CD4-positive, alpha-beta T cell treated with Interferon gamma for 1 hour (primary cell): ENCODE data around the gene ZSCAN9.

Source experiments
- DNase-seq: peaks from one replicate; pipeline ENCODE4 v3.0.0-alpha.2; 2020

ZSCAN9 gene

DNA sequence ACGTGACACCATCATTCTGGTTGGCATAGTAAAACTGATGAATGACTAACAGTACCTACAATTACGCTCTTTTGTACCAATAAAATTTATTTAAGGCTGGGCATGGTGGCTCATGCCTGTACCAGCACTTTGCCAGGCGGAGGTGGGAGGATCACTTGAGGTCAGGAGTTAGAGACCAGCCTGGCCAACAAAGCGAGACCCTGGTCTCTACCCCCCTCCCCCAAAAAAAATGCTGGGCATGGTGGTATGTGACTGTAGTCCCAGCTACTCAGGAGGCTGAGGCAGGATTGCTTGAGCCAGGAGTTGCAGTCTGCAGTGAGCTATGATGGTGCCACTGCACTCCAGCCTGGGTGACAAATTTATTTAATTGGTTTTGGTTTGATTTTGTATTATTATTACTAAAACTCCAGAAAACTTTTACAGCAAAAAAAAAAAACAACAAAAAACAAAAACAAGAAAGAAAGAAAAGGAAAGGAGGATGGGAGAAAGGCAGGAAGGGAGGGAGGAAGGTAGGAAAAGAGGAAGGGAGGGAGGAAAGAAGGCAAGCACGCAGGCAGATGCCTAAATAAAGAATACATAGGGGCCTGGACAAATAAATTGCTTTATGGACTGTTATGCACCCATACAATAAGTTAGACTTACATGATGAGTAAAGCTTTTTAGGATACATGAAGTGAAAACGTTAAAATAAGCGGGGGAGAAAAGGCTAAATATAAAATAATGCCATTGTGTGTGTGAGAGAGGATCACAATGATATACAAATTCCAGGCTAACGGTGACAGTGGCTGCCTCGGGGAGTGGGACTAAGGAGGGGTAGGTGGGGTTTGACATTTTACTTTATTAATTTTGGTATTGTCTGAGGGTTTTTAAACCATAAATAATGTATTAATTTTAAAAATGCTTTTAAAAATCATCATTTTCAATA, 682 bp upstream of the ZSCAN9 start:
- DNase-seq, result no peak

DNA sequence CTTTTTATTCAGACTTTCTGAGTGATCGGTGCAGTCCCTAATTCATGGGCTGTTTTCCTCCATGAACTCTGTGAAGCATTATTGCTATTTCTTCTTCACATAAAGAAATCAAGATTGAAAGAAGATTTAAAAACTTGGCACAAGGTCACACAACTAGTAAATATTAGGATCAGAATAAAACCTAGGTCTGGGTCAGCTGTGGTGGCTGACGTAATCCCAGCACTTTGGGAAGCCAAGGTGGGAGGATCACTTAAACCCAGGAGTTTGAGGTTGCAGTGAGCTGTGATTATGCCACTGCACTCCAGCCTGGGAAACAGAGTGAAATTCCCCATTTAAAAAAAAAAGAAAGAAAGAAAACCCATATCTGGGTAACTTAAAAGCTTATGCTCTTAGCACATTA, 1.4 kb downstream of the ZSCAN9 start:
- no peak for DNase-seq

DNA sequence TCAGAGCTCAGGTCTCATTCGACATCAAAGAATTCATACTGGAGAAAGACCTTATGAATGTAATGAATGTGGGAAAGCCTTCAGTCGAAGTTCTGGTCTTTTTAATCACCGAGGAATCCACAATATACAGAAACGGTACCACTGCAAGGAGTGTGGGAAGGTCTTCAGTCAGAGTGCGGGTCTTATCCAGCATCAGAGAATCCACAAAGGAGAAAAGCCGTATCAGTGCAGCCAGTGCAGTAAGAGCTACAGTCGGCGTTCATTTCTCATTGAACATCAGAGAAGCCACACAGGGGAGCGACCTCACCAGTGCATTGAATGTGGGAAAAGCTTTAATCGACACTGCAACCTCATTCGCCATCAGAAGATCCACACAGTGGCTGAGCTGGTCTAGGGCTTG, 7.7 kb downstream of the ZSCAN9 start:
- DNase-seq, result no peak

GRCh38 chr6:28235912-28236452, 10.9 kb downstream of the ZSCAN9 start:
- DNase-seq, result no peak

DNA sequence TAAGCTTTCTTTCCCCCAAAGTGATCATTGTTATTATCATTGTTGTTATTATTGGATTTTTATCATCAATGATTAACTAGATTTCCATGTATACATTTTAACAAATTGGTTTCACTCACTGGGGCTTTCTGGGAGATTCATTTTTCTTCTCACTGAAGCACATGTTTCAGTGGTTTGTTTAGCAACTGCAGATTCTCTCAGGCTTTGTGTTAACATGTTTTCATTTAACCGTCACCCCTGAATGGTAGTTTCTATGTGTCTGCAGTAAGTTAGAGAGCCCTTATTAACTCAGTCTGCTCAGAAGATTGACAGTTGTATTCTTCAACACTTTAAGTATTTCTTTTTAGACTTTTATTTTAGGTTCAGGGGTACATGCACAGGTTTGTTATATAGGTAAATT, 14.6 kb downstream of the ZSCAN9 start:
- DNase-seq, result no peak

DNA sequence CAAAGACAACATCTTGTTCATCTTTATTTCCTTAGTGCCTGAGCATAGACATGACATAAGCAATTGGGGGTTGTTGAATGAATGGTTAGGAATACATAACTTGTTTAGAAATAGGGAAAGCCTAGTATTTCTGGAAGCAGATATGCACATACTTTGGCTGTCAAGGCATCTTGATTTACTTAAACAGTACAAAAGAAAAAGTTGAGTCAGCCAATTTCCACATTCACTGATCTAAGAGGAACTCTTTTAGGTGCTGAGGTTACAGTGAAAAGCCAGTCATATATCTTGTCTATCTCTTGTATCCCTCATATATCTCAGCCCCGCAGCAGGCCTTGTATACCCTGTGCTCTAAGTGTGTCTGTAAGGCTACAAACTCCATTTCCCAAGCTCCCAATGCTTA, 15.4 kb downstream of the ZSCAN9 start:
- no peak for DNase-seq

GRCh38 chr6:28243946-28244345, 18.9 kb downstream of the ZSCAN9 start:
- no peak for DNase-seq

DNA sequence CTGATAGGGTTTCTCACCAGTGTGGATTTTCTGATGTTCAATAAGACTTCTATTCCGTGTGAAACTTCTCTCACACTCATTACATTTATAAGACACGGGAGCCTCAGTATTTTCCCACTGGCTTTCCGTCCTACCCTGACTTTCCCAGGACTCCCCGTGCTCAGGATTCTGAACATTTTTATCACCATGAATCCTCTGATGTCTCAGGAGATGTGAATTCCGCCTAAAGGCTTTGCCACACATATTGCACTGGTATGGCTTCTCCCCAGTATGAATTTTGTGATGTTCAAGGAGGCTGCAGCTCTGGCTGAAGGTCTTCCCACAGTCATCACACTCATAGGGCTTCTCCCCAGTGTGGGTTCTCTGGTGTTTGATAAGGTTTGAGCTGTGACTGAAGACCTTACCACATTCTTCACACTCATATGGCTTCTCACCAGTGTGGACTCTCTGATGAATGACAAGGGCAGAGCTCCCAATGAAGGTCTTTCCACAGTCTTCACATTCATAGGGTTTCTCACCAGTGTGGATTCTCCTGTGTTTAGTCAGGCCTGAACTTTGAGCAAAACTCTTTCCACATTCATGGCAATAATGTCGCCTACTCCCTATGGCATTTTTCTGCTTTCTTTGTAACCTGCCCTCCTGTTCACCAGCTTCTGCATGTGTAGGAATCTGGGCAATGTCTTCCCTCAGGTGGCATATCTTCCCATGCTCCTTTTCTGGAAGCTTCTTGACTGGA, 20.3 kb downstream of the ZSCAN9 start:
- no peak for DNase-seq

- DNase-seq, result no peak
These were observed 23.8 kb downstream of the ZSCAN9 start for GRCh38 chr6:28248916-28249315.

DNA sequence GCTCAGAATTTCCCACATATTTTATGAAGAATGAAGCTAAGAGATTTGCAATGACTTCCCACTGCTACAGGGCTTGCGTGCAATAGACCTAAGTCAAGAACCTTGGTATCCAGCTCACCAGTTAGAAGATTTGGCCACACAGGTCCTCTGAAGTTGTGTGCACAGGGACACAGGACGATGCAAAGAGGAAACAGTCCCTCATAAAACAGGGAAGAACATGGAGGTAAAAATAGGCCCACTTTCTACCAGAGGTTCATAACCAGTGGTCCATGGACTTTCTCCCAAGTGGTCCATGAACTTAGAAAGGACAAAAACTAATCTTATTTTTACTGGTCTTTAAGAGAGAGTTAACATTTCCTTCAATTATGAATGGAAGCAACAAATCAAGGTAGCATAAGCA, 25.7 kb downstream of the ZSCAN9 start:
- no peak for DNase-seq

- DNase-seq, result no peak
These were observed 26.6 kb downstream of the ZSCAN9 start for GRCh38 chr6:28251661-28252008.

DNA sequence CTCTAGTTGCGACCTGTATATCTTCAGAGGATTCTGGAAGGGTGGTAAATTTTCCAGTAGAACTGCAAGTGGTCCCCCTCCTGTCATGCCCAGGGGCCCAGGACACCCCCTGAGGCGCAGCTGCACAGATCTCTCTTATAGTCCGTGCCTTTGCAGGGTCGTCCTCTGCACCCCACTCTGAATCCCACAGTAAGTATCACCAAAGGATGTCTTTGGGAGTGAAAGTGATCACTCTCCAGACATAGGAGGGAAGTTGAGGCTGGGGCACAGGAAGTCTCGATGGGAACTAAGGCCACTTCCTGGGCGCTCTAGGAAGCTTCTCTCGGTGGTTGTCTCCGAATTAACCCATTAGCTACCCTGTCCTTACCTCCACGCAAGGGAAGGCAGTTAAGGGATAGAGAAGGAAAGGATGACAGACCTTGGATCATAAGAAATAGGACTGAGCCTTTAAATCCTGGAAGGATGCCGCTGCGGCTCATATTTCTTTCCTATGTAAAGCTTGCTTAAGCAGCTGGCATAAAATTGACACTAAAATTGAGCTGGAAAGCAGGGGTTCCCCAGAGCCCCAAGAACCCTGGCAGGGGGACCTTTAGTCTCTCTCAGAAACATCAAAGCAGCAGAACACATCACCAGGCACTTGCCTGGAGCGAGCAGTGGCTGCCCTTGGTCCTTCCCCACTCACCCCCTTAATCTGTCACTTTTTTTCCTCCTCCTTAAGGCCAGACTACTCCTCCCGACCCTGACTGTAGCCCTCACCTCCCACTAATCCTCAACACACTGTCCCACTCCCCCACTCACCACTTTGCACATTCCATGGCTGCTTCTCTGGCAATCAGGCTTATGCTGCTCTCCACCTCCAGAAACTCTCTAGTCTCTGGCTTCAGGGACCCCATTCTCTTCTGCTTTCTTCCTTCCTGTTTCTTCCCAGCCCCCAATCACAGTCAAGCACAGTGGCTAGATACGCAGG, 27.2 kb downstream of the ZSCAN9 start, which contains the start of gene ZKSCAN4:
TSS of gene ZKSCAN4 (minus strand) at position 261 of the 967 bp plus-strand sequence. CDS start 289 bp downstream, outside the sequence.
- peak; percentile 80 for DNase-seq

GRCh38 chr6:28254121-28254519, 29.0 kb downstream of the ZSCAN9 start:
- DNase-seq, result peak; percentile 18

DNA sequence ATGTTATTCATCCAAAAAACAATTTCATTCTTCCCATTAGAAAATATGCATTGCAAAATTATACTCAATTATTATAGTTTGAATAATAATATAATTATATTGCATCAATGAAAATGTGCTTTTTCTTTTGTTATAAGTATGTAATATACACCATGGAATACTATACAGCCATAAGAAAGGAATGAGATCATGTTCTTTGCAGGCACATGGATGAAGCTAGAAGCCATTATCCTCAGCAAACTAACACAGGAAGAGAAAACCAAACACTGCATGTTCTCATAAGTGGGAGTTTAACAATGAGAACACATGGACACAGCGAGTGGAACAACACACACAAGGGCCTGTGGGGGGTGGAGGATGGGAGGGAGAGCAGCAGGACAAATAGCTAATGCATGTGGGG, 32.0 kb downstream of the ZSCAN9 start:
- DNase-seq, result no peak

DNA sequence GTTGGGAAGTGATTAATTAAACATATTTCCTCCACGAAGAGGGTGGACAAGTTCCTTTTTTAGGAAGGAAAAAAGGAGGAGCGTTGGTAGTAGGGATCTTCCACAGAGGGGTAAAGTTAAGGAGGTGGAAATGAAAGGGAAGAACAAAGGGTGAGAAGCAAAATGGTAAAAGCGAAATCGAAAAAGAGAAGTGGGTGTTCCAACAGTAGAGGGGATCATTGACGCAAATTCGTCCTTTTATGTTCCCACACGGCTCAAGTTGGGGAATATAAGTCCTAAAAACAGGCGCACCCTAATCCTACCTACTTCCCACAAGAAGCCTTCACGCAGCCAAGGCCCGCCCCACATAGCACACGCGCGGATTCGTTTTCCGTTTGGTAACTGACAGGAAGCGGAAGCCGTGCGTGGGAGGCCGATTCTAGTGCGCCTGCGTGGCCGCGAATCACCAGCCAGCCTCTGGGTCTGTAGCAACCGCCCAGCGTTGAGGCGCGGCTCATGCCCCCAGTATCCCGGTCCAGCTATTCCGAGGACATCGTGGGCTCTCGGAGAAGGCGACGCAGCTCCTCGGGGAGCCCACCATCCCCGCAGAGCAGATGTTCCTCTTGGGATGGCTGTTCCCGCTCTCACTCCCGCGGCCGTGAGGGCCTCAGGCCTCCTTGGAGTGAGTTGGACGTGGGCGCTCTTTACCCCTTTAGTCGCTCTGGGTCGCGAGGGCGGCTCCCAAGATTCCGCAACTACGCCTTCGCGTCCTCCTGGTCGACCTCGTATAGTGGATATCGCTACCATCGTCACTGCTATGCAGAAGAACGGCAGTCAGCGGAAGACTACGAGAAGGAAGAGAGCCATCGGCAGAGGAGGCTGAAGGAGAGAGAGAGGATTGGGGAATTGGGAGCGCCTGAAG, 34.1 kb downstream of the ZSCAN9 start, which contains the start of gene NKAPL:
TSS of gene NKAPL (plus strand) at position 421 of the 901 bp plus-strand sequence. CDS start at position 496, 75 bp downstream.
- DNase-seq, result peak; percentile 77

GRCh38 chr6:28263922-28264321, 38.8 kb downstream of the ZSCAN9 start:
- DNase-seq, result no peak

DNA sequence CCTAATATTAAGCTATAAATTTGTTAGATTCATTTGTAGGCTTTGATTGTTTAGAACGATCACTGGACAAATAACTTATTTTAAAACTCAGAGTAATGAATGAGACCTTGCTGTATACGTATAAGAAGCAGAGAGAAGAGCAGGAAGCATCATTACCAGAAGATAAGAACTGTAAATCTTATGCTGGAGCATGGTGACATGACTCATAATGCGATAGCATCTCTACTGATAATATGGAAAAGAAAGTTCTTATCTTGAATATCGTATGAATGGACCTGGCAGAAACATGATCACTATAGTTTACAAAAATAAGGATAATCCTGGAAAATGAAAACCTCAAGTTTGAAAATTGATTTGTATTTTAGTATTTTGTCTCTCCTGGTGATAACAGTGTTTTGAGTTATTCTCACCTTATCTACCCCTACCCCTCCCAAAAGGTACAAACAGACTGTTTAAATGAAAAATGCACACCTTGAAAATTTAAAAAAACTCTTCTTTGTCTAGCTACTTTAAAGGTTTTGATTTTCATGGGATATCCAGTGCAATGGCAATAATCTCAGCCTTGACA, 39.8 kb downstream of the ZSCAN9 start:
- no peak for DNase-seq

DNA sequence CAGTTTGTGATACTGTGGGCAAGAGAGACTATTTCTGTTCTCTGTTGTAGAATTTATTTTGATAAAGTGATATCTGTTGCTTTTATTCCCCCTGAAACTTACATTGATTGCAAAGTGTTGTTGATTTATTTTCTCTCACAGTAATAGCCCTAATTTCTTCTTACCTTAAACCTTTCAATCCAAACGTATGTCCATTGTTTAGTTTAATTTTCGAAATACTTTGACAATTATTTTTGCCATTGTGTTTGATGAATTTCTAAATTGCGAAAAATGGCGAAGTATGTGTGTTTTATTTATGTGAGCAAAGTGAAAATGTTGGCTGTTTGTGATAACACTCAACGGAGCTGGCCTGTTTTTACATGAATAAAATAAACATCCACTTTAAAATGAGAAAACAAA, 41.5 kb downstream of the ZSCAN9 start:
- DNase-seq, result no peak

- peak; percentile 87 for DNase-seq
These were observed 42.1 kb downstream of the ZSCAN9 start, which contains the start of gene ZSCAN26 for GRCh38 chr6:28266962-28267694. TSS of gene ZSCAN26 (plus strand) at chr6:28267143. CDS start at chr6:28271920, 4,777 bp downstream.

DNA sequence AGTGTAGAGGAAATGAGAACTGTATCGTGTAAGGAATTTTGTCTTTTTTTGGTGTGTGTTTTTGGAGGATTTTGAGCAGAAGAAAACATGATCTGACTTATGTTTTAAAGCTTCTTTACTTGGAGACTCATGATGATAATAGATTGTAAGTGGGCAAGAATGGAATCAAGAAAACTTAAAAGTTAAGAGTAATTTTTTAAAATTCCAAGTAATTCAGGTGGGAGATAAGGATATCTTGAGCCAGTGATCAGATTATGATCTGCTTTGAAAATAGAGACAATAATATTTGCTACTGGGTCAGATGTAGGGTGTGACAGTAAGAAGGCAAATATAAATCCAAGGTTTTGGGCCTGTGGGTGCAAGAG, 42.6 kb downstream of the ZSCAN9 start:
- no peak for DNase-seq
